ENCODE measurements around the gene TINCR. TPM values are rescaled to one million over a fixed set of nuclear protein-coding genes. Genes with fewer than 3 reads are reported as not detected.

Gene TINCR
- total RNA-seq, 1 donor from 2014 or later: 1.7 TPM

DNA sequence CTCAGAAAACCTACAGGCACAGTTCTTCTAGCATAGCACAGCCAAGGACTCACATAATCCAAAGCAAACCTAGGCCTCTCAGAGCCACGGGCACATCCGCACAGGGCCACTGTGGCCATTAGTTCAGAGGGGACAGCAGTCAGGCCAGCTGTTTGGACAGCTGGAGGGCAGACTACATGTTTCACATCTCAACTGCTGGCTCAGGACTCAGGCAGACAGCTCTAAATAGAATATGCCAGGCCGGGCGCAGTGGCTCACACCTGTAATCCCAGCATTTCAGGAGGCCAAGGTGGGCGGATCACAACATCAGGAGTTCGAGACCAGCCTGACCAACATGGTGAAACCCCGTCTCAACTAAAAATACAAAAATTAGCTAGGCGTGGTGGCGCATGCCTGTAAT is 28.0 kb upstream of the TINCR start:
- Mint-ChIP-seq H3K4me3 (ENCODE audit: unreplicated experiment) (no peak overlapping the region), H3K9me3 (ENCODE audit: low read depth) (no peaks in the 10 kb centered on the region), H3K27ac (ENCODE audit: unreplicated experiment) (no peak overlapping the region), H3K27me3 (ENCODE audit: low read depth) (no peaks in the 10 kb centered on the region), H3K4me1 (ENCODE audit: low read depth) (no peaks in the 10 kb centered on the region), H3K36me3 (ENCODE audit: low read depth) (peaks cover 52% of the 10 kb centered on the region)
- TF ChIP-seq, protein P1, sequence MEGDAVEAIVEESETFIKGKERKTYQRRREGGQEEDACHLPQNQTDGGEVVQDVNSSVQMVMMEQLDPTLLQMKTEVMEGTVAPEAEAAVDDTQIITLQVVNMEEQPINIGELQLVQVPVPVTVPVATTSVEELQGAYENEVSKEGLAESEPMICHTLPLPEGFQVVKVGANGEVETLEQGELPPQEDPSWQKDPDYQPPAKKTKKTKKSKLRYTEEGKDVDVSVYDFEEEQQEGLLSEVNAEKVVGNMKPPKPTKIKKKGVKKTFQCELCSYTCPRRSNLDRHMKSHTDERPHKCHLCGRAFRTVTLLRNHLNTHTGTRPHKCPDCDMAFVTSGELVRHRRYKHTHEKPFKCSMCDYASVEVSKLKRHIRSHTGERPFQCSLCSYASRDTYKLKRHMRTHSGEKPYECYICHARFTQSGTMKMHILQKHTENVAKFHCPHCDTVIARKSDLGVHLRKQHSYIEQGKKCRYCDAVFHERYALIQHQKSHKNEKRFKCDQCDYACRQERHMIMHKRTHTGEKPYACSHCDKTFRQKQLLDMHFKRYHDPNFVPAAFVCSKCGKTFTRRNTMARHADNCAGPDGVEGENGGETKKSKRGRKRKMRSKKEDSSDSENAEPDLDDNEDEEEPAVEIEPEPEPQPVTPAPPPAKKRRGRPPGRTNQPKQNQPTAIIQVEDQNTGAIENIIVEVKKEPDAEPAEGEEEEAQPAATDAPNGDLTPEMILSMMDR (IDR thresholded peaks at IDR 0.05): no peak
- peak; percentile 33 for DNase-seq (ENCODE audit: low spot score)

DNA sequence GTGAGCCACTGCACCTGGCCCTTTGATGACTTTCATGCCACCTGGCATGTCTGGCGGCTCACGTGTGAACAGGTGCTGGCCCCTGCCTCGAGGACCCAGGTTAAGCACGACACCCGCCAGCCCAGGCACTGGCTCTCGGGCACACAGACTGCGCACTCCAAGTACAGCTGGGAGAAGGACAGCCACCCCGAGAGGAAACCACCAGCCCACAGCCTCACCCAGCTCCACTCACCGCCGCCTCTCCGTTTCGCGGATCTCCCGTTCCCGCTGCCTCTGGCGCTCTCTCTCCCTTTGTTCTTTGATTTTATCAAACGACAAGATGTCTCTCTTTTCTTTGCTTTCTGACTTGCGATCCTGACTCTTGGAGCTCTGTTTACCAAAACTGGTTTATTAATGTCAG is 27.4 kb upstream of the TINCR start:
- DNase-seq (ENCODE audit: low spot score): peak; percentile 58
- H3K27ac Mint-ChIP-seq (ENCODE audit: unreplicated experiment): no peak overlapping the region
- no peaks in the 10 kb centered on the region for H3K27me3 Mint-ChIP-seq (ENCODE audit: low read depth)
- TF ChIP-seq, protein P1 (IDR thresholded peaks at IDR 0.05): no peak
- no peak overlapping the region for H3K4me3 Mint-ChIP-seq (ENCODE audit: unreplicated experiment)
- no peaks in the 10 kb centered on the region for H3K9me3 Mint-ChIP-seq (ENCODE audit: low read depth)
- peaks cover 49% of the 10 kb centered on the region for H3K36me3 Mint-ChIP-seq (ENCODE audit: low read depth)
- H3K4me1 Mint-ChIP-seq (ENCODE audit: low read depth): no peaks in the 10 kb centered on the region

DNA sequence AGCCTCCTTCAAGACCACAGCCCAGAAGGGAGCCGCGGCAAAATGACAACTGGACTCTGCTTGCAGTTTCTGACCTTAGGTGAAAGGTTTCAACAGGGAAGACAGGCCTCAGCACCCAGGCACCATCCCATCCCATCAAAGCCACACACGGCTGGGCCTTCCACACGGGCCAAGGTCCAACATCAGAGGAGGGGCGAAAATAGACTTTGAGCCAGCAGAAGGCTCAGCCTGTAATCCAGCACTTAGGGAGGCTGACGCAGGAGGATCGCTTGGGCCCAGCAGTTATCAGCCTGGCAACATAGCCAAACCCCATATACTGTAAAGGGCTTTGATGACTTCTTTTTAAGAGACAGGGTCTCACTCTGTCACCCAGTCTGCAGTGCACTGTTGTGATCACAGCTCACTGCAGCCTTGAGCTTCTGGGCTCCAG is 26.8 kb upstream of the TINCR start:
- Mint-ChIP-seq H3K4me3 (ENCODE audit: unreplicated experiment) (no peak overlapping the region), H3K27me3 (ENCODE audit: low read depth) (no peaks in the 10 kb centered on the region), H3K27ac (ENCODE audit: unreplicated experiment) (no peak overlapping the region), H3K9me3 (ENCODE audit: low read depth) (no peaks in the 10 kb centered on the region), H3K4me1 (ENCODE audit: low read depth) (no peaks in the 10 kb centered on the region), H3K36me3 (ENCODE audit: low read depth) (peaks cover 46% of the 10 kb centered on the region)
- DNase-seq (ENCODE audit: low spot score): peak; percentile 68
- TF ChIP-seq, protein P1 (IDR thresholded peaks at IDR 0.05): no peak

DNA sequence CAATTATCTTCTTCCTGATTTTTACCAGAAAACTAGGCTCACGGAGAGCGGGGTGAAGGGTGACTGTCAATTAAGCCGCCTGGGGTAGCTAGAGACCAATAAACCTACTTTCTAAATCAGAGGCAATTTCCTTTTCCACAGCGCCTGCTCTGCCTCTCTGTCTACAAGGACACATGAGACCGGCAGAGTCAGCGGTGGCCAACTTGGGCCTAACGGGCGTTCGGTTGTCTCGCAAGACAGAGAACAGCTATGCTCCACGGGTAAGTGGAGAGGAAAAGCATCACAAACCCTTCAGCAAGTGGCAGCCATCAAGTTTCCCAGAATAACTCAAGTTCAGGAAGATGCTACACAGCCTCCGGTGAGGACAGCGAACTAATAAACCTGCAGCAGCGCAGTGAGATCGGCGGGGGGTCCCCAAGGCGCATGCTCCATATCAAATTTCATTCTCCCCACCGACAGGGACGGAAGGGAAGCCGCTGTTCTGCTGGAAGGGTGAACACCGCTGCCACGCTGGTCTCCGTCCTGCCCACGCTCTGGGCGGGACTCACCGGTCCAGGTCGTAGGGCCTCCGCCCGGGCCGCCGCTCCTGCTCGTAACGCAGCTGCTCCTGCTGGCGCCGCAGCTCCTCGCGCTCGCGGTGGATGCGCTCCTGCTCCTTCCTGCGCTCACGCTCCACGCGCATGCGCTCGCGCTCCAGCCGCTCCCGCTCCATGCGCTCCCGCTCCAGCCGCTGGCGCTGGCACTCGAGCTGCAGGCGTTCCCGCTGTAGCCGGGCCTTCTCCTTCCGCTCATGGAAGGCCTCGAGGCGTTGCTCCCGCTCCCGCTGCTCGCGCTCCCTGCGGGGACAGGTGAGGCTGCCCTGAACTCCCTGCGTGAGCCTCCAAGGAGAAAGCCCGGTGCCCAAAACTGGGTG is 25.8 kb upstream of the TINCR start:
- TF ChIP-seq, protein P1 (IDR thresholded peaks at IDR 0.05): no peak
- Mint-ChIP-seq H3K27ac (ENCODE audit: unreplicated experiment) (no peak overlapping the region), H3K4me3 (ENCODE audit: unreplicated experiment) (no peak overlapping the region)

DNA sequence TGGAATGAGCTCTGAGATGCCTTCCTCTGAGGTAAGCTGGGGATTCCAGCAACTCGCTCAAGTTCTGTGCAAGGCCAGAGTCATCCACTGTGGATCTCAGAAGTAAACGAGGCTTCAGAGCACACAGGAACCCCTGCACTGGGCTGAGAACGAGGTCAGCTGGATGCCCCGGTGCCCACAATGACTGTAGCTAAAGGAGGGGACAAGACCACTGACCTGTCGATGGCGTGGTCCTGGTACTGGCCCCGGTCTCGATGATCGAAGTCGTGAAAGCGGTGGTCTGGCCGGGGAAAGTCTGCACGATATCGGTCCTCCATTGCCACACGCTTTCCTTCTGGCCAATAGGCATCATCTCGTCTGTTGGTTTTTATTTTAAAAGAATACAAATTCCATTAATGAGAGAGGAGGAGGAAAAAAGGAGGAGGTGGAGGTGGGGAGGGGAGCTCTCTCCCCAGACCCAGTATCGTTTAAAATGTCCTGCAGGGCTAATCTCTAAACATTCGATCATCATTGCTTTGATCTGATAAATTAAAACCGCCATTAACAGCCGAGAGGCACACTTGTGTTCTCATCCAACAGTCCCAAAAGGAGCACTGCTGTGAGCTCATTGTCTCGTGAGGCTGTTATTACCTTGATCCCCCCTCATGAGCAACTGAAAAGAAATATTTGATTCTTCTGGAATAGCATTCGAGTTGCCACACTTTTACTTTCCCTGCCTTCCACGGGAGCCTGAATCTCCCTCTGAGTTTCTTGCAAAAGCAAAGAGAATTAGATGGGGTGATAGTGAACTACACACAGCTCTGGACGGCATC is 25.0 kb upstream of the TINCR start:
- peaks cover 47% of the 10 kb centered on the region for H3K36me3 Mint-ChIP-seq (ENCODE audit: low read depth)
- TF ChIP-seq, protein P1 (IDR thresholded peaks at IDR 0.05): no peak

More for the DNA sequence above, 25.8 kb upstream of the TINCR start:
- peak; percentile 83 for DNase-seq (ENCODE audit: low spot score)
- Mint-ChIP-seq H3K4me1 (ENCODE audit: low read depth) (no peaks in the 10 kb centered on the region), H3K9me3 (ENCODE audit: low read depth) (no peaks in the 10 kb centered on the region), H3K27me3 (ENCODE audit: low read depth) (no peaks in the 10 kb centered on the region), H3K36me3 (ENCODE audit: low read depth) (peaks cover 40% of the 10 kb centered on the region)

More for the DNA sequence above, 25.0 kb upstream of the TINCR start:
- Mint-ChIP-seq H3K27ac (ENCODE audit: unreplicated experiment) (no peak overlapping the region), H3K27me3 (ENCODE audit: low read depth) (no peaks in the 10 kb centered on the region), H3K9me3 (ENCODE audit: low read depth) (no peaks in the 10 kb centered on the region), H3K4me3 (ENCODE audit: unreplicated experiment) (no peak overlapping the region), H3K4me1 (ENCODE audit: low read depth) (no peaks in the 10 kb centered on the region)
- peak; percentile 59 for DNase-seq (ENCODE audit: low spot score)
